ENCODE results near the gene GALNT2.

Gene GALNT2

GRCh38 chr1:230187290-230187689 is 120.3 kb downstream of the GALNT2 start:
- DNase-seq (ENCODE audit: low spot score): no peak

- no peak for DNase-seq (ENCODE audit: low spot score)
Measured at GRCh38 chr1:230188826-230189225, 121.8 kb downstream of the GALNT2 start.

GRCh38 chr1:230189341-230189740 is 122.3 kb downstream of the GALNT2 start:
- no peak for DNase-seq (ENCODE audit: low spot score)

GRCh38 chr1:230189824-230190223 is 122.8 kb downstream of the GALNT2 start:
- no peak for DNase-seq (ENCODE audit: low spot score)

GRCh38 chr1:230191079-230191804 is 124.2 kb downstream of the GALNT2 start:
- no peak for DNase-seq (ENCODE audit: low spot score)

- DNase-seq (ENCODE audit: low spot score): no peak
Measured at GRCh38 chr1:230191855-230192254, 124.8 kb downstream of the GALNT2 start.

GRCh38 chr1:230194525-230194924 is 127.5 kb downstream of the GALNT2 start:
- DNase-seq (ENCODE audit: low spot score): no peak

- DNase-seq (ENCODE audit: low spot score): no peak
Measured at GRCh38 chr1:230195199-230195598, 128.2 kb downstream of the GALNT2 start.

- DNase-seq (ENCODE audit: low spot score): no peak
Measured at GRCh38 chr1:230196077-230196476, 129.0 kb downstream of the GALNT2 start.

- no peak for DNase-seq (ENCODE audit: low spot score)
Measured at GRCh38 chr1:230197644-230198567, 130.9 kb downstream of the GALNT2 start.

GRCh38 chr1:230199034-230199433 is 132.0 kb downstream of the GALNT2 start:
- DNase-seq (ENCODE audit: low spot score): no peak

- DNase-seq (ENCODE audit: low spot score): no peak
Measured at GRCh38 chr1:230199554-230199953, 132.5 kb downstream of the GALNT2 start.

- no peak for DNase-seq (ENCODE audit: low spot score)
Measured at GRCh38 chr1:230200276-230200675, 133.2 kb downstream of the GALNT2 start.

GRCh38 chr1:230201445-230201844 is 134.4 kb downstream of the GALNT2 start:
- DNase-seq (ENCODE audit: low spot score): no peak

GRCh38 chr1:230204842-230205241 is 137.8 kb downstream of the GALNT2 start:
- no peak for DNase-seq (ENCODE audit: low spot score)

- DNase-seq (ENCODE audit: low spot score): no peak
Measured at GRCh38 chr1:230205719-230206198, 138.7 kb downstream of the GALNT2 start.

GRCh38 chr1:230206207-230206606 is 139.2 kb downstream of the GALNT2 start:
- DNase-seq (ENCODE audit: low spot score): no peak

- DNase-seq (ENCODE audit: low spot score): no peak
Measured at GRCh38 chr1:230206976-230207375, 139.9 kb downstream of the GALNT2 start.

- no peak for DNase-seq (ENCODE audit: low spot score)
Measured at GRCh38 chr1:230207598-230207997, 140.6 kb downstream of the GALNT2 start.

- no peak for DNase-seq (ENCODE audit: low spot score)
Measured at GRCh38 chr1:230208619-230209261, 141.7 kb downstream of the GALNT2 start.

- DNase-seq (ENCODE audit: low spot score): no peak
Measured at GRCh38 chr1:230210326-230210980, 143.4 kb downstream of the GALNT2 start.

- DNase-seq (ENCODE audit: low spot score): no peak
Measured at GRCh38 chr1:230210981-230211336, 143.9 kb downstream of the GALNT2 start.

All from cerebellar cortex (tissue), 1 donor.